Muscle of leg (tissue), 16 donors: ENCODE measurements around the gene DSG3. TPM values are rescaled to one million over a fixed set of nuclear protein-coding genes. Genes with fewer than 3 reads are reported as not detected.

Experiments used
- DNase-seq: peaks from one replicate; pipeline ENCODE4 v3.0.0; 2013
- H3K27ac ChIP-seq: one replicate; pipeline ENCODE4 v1.5.1; 2013; ENCODE audit warnings: mild to moderate bottlenecking, low read length, control low read depth
- H3K27me3 ChIP-seq: one replicate; pipeline ENCODE4 v1.6.1; 2013; ENCODE audit warnings: low read length; ENCODE audit not compliant: control insufficient read depth, insufficient read depth
- H3K36me3 ChIP-seq: one replicate; pipeline ENCODE4 v1.6.1; 2013; ENCODE audit warnings: low read length; ENCODE audit not compliant: control insufficient read depth, insufficient read depth
- H3K4me1 ChIP-seq: one replicate; pipeline ENCODE4 v1.6.1; 2013; ENCODE audit warnings: low read length; ENCODE audit not compliant: control insufficient read depth, insufficient read depth
- H3K4me3 ChIP-seq: one replicate; pipeline ENCODE4 v1.5.1; 2013; ENCODE audit warnings: low read length, control low read depth
- H3K9me3 ChIP-seq: replicated peaks from 2 replicates; pipeline ENCODE4 v1.6.1; 2013; ENCODE audit warnings: low read depth, low read length; ENCODE audit not compliant: control insufficient read depth
- WGBS: methylation state at CpG from one replicate; pipeline ENCODE4 v1.1.5; 2013; ENCODE audit warnings: missing lambda C conversion rate; ENCODE audit not compliant: insufficient coverage; 5-methylcytosine and 5-hydroxymethylcytosine counted together
- long read RNA-seq, 11 donors: transcript quantifications; one replicate each; lab custom pipeline, GENCODE V29; 2026
- polyA plus RNA-seq, 8 donors: library from polyadenylated mRNA; unstranded; fragments of 120-200 nt; gene quantifications; one replicate each; pipeline versions ENCODE4 v1.2.1 to v1.2.3, GENCODE V29; 2013; ENCODE audit warnings: inconsistent platforms in 1 of 8, low replicate concordance in 1 of 8; ENCODE audit not compliant: insufficient read length in 8 of 8, insufficient read depth in 1 of 8
- total RNA-seq: library from RNA; stranded (reverse); fragments of 120-200 nt; gene quantifications from one replicate; pipeline ENCODE4 v1.2.4, GENCODE V29; 2013

DSG3 gene, protein sequence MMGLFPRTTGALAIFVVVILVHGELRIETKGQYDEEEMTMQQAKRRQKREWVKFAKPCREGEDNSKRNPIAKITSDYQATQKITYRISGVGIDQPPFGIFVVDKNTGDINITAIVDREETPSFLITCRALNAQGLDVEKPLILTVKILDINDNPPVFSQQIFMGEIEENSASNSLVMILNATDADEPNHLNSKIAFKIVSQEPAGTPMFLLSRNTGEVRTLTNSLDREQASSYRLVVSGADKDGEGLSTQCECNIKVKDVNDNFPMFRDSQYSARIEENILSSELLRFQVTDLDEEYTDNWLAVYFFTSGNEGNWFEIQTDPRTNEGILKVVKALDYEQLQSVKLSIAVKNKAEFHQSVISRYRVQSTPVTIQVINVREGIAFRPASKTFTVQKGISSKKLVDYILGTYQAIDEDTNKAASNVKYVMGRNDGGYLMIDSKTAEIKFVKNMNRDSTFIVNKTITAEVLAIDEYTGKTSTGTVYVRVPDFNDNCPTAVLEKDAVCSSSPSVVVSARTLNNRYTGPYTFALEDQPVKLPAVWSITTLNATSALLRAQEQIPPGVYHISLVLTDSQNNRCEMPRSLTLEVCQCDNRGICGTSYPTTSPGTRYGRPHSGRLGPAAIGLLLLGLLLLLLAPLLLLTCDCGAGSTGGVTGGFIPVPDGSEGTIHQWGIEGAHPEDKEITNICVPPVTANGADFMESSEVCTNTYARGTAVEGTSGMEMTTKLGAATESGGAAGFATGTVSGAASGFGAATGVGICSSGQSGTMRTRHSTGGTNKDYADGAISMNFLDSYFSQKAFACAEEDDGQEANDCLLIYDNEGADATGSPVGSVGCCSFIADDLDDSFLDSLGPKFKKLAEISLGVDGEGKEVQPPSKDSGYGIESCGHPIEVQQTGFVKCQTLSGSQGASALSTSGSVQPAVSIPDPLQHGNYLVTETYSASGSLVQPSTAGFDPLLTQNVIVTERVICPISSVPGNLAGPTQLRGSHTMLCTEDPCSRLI
- not detected for total RNA-seq
- polyA plus RNA-seq, result 1 to 10 TPM in 1 of 8 donors, under 1 TPM in 2, not detected in 5; 0.04 to 5.7 (median 0.16) TPM
- long read RNA-seq, donor 1, result 0 reads
- long read RNA-seq, donor 2, result 0 reads
- long read RNA-seq, donor 3, result 0 reads
- long read RNA-seq, donor 4, result 0 reads
- long read RNA-seq, donor 5, result 0 reads
- long read RNA-seq, donor 6, result 0 reads
- long read RNA-seq, donor 7, result 0 reads
- long read RNA-seq, donor 8, result 0 reads
- long read RNA-seq, donor 9, result 0 reads
- long read RNA-seq, donor 10, result 0 reads
- long read RNA-seq, donor 11, result 0 reads

DNA sequence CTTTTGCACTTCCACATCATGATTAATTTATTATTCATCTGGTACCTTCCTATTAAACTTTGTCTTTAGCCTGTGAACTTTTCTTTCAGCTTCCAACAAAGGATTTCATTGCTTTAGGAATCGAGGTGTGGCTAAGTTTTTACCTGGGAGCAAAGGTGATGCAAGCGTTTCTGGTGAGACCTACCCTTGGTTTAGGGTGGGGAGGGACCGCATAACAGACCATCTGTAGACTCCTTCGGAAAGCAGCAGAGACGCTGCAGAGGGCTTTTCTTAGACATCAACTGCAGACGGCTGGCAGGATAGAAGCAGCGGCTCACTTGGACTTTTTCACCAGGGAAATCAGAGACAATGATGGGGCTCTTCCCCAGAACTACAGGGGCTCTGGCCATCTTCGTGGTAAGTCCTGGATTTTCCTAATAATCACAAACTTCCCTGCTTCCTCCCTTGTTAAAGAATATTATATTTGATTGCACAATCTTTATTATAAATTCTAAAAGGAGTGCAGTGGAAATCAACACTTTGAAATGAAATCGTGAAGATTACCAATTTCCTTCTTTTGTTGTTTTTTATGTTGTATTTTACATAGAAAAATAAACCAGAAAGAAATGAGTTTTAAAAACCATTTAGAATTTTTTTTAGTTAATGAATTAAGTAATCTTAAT lies at the start of gene DSG3:
DSG3 (plus strand) TSS at position 212 of the 662 bp plus-strand sequence; CDS start at position 349, 137 bp downstream.
- H3K36me3 ChIP-seq, result no peaks in the 10 kb centered on the region
- H3K27me3 ChIP-seq, result no peaks in the 10 kb centered on the region
- H3K9me3 ChIP-seq, result no peaks in the 10 kb centered on the region
- DNase-seq, result no peak
- H3K4me1 ChIP-seq, result no peaks in the 10 kb centered on the region
- no peak within 1 kb of the TSS for H3K4me3 ChIP-seq
- 39% methylated on average over 6 of the region's 9 CpGs for WGBS
- no peak within 1 kb of the TSS for H3K27ac ChIP-seq

- H3K36me3 ChIP-seq, result no peaks in the 10 kb centered on the region
- no peak for DNase-seq
- no peaks in the 10 kb centered on the region for H3K27me3 ChIP-seq
- no peak overlapping the region for H3K27ac ChIP-seq
- no peaks in the 10 kb centered on the region for H3K9me3 ChIP-seq
- H3K4me3 ChIP-seq, result no peak overlapping the region
- H3K4me1 ChIP-seq, result no peaks in the 10 kb centered on the region
- 60% methylated on average over 1 of the region's 2 CpGs for WGBS
These were observed 49.4 kb upstream of the DSG3 start for GRCh38 chr18:31398191-31398590.

GRCh38 chr18:31399306-31400032 lies 48.1 kb upstream of the DSG3 start:
- Histone ChIP-seq H3K27me3 (no peaks in the 10 kb centered on the region), H3K36me3 (no peaks in the 10 kb centered on the region), H3K4me3 (no peak overlapping the region), H3K9me3 (no peaks in the 10 kb centered on the region), H3K4me1 (no peaks in the 10 kb centered on the region), H3K27ac (no peak overlapping the region)
- peak; percentile 30 for DNase-seq
- WGBS, result no CpG with 5 or more reads among the region's 6 CpGs

GRCh38 chr18:31401156-31402025 lies 46.1 kb upstream of the DSG3 start:
- Histone ChIP-seq H3K4me3 (no peak overlapping the region), H3K4me1 (no peaks in the 10 kb centered on the region), H3K9me3 (no peaks in the 10 kb centered on the region), H3K27ac (no peak overlapping the region), H3K27me3 (no peaks in the 10 kb centered on the region), H3K36me3 (no peaks in the 10 kb centered on the region)
- DNase-seq, result no peak
- WGBS, result 33% methylated on average over 1 of the region's 6 CpGs

- no peak overlapping the region for H3K4me3 ChIP-seq
- no peak for DNase-seq
- H3K27ac ChIP-seq, result no peak overlapping the region
- H3K36me3 ChIP-seq, result no peaks in the 10 kb centered on the region
- no peaks in the 10 kb centered on the region for H3K27me3 ChIP-seq
- no peaks in the 10 kb centered on the region for H3K9me3 ChIP-seq
- no peaks in the 10 kb centered on the region for H3K4me1 ChIP-seq
These were observed 45.5 kb upstream of the DSG3 start for GRCh38 chr18:31402026-31402373.

DNA sequence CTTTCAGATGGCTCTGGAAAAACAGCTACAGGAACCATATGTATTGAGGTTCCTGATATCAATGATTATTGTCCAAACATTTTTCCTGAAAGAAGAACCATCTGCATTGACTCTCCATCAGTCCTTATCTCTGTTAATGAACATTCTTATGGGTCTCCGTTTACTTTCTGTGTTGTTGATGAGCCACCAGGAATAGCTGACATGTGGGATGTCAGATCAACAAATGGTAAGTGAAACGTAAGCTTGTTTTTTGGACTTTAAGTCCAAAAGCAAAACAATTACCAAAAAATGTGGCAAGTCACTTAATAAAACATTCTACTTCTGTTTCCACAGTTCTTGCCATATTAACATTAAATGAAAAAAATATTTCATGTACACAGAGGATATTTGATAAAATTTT lies 44.1 kb upstream of the DSG3 start:
- Histone ChIP-seq H3K4me3 (no peak overlapping the region), H3K4me1 (no peaks in the 10 kb centered on the region), H3K36me3 (no peaks in the 10 kb centered on the region), H3K9me3 (no peaks in the 10 kb centered on the region), H3K27ac (no peak overlapping the region), H3K27me3 (no peaks in the 10 kb centered on the region)
- DNase-seq, result no peak
- no CpG with 5 or more reads among the region's 2 CpGs for WGBS

- Histone ChIP-seq H3K27me3 (no peaks in the 10 kb centered on the region), H3K4me3 (no peak overlapping the region), H3K27ac (no peak overlapping the region), H3K36me3 (no peaks in the 10 kb centered on the region), H3K4me1 (no peaks in the 10 kb centered on the region), H3K9me3 (no peaks in the 10 kb centered on the region)
- whole genome bisulfite sequencing, result no CpG with 5 or more reads among the region's 3 CpGs
- no peak for DNase-seq
These were observed 39.9 kb upstream of the DSG3 start for GRCh38 chr18:31407649-31408048.

DNA sequence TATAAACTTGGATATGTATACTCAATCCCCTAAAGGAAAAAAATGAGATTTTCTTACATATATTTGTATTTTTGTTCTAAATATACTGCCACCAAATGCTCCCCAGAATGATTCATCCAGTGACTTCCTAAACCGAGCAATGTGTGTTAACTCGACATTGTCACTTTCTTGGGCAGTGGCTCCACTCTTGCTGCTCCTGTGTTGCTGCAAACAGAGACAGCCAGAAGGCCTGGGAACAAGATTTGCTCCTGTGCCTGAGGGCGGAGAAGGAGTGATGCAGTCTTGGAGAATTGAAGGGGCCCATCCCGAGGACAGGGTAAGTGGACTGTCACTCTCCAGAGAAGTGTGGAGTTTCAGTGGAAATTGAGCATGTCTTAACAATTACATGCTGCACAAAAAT lies 38.3 kb upstream of the DSG3 start:
- Histone ChIP-seq H3K4me1 (no peaks in the 10 kb centered on the region), H3K9me3 (no peaks in the 10 kb centered on the region), H3K36me3 (no peaks in the 10 kb centered on the region), H3K27me3 (no peaks in the 10 kb centered on the region), H3K4me3 (no peak overlapping the region), H3K27ac (no peak overlapping the region)
- DNase-seq, result no peak
- whole genome bisulfite sequencing, result 13% methylated on average over 1 of the region's 4 CpGs
